CD4-positive, alpha-beta T cell treated with Interleukin-17A for 1 hour (primary cell): Measurements from ENCODE around the gene PTGFRN.
"Not testable (repeated sequence)": the region's sequence is repeated elsewhere in the genome, so short reads cannot be mapped to it uniquely, and the experiment has no call there.

Experiments used
- DNase-seq: peaks from one replicate; pipeline ENCODE4 v3.0.0-alpha.2; 2020

PTGFRN gene

GRCh38 chr1:116909512-116910378, at the start of gene PTGFRN:
Gene PTGFRN, plus strand, starts transcription at chr1:116909916. Its CDS starts 288 bp downstream, at chr1:116910204.
- DNase-seq: peak; percentile 3

GRCh38 chr1:116860167-116860566, 49.5 kb upstream of the PTGFRN start:
- DNase-seq: not testable (repeated sequence)

- DNase-seq: no peak
These were observed 48.6 kb upstream of the PTGFRN start for GRCh38 chr1:116861137-116861536.

GRCh38 chr1:116863031-116863430, 46.7 kb upstream of the PTGFRN start:
- DNase-seq: not testable (repeated sequence)

- not testable (repeated sequence) for DNase-seq
These were observed 43.2 kb upstream of the PTGFRN start for GRCh38 chr1:116866478-116866877.

- DNase-seq: no peak
These were observed 41.3 kb upstream of the PTGFRN start for GRCh38 chr1:116868385-116868784.

- DNase-seq: no peak
These were observed 40.1 kb upstream of the PTGFRN start for GRCh38 chr1:116869611-116870010.

GRCh38 chr1:116870300-116870699, 39.4 kb upstream of the PTGFRN start:
- DNase-seq: no peak

- no peak for DNase-seq
These were observed 38.0 kb upstream of the PTGFRN start for GRCh38 chr1:116871779-116872146.

- DNase-seq: no peak
These were observed 35.9 kb upstream of the PTGFRN start for GRCh38 chr1:116873680-116874271.

GRCh38 chr1:116874733-116875249, 34.9 kb upstream of the PTGFRN start:
- DNase-seq: no peak

- no peak for DNase-seq
These were observed 34.3 kb upstream of the PTGFRN start for GRCh38 chr1:116875391-116875790.

- not testable (repeated sequence) for DNase-seq
These were observed 33.8 kb upstream of the PTGFRN start for GRCh38 chr1:116875946-116876345.

GRCh38 chr1:116877141-116877818, 32.4 kb upstream of the PTGFRN start:
- no peak for DNase-seq

- DNase-seq: peak; percentile 7
These were observed 30.8 kb upstream of the PTGFRN start for GRCh38 chr1:116878804-116879477.

GRCh38 chr1:116879478-116880133, 30.1 kb upstream of the PTGFRN start:
- DNase-seq: no peak

GRCh38 chr1:116880917-116881316, 28.8 kb upstream of the PTGFRN start:
- no peak for DNase-seq

GRCh38 chr1:116881879-116882520, 27.7 kb upstream of the PTGFRN start:
- DNase-seq: peak; percentile 26

GRCh38 chr1:116882866-116883265, 26.9 kb upstream of the PTGFRN start:
- DNase-seq: no peak

GRCh38 chr1:116886291-116886878, 23.3 kb upstream of the PTGFRN start:
- DNase-seq: no peak

- DNase-seq: no peak
These were observed 22.5 kb upstream of the PTGFRN start for GRCh38 chr1:116887212-116887611.
